Mesenchymal stem cell (in vitro differentiated cells and primary cell): Measurements from ENCODE around the gene MAP7D2.

Source experiments
- DNase-seq: peaks from one replicate; pipeline ENCODE4 v3.0.0-alpha.2; 2013
- H2AFZ ChIP-seq: one replicate; pipeline ENCODE4 v1.6.1; 2013; ENCODE audit warnings: low read depth, mild to moderate bottlenecking, control low read depth, inconsistent platforms, low read length, moderate library complexity
- H2AK5ac ChIP-seq: 2 replicates; pipeline ENCODE4 v1.6.1; 2013; ENCODE audit warnings: low read length, moderate library complexity, mild to moderate bottlenecking, inconsistent platforms; ENCODE audit not compliant: severe bottlenecking
- H2BK120ac ChIP-seq: one replicate; pipeline ENCODE4 v1.6.1; 2013; ENCODE audit warnings: low read depth, mild to moderate bottlenecking, inconsistent platforms, low read length, moderate library complexity
- H2BK12ac ChIP-seq, 2 experiments: one replicate each; pipeline ENCODE4 v1.6.1; 2013; ENCODE audit warnings: inconsistent platforms in 2 of 2, low read length in 2 of 2, mild to moderate bottlenecking in 2 of 2, moderate library complexity in 2 of 2, control low read depth in 1 of 2
- H2BK15ac ChIP-seq: one replicate; pipeline ENCODE4 v1.6.1; 2013; ENCODE audit warnings: mild to moderate bottlenecking, low read depth, inconsistent platforms; ENCODE audit not compliant: poor library complexity, severe bottlenecking
- H2BK5ac ChIP-seq: 2 replicates; pipeline ENCODE4 v1.6.1; 2013; ENCODE audit warnings: low read depth, mild to moderate bottlenecking, low read length, control low read depth, inconsistent platforms; ENCODE audit not compliant: poor library complexity, severe bottlenecking
- H3K14ac ChIP-seq, 2 experiments: one replicate each; pipeline ENCODE4 v1.6.1; 2013; ENCODE audit warnings: inconsistent platforms in 2 of 2, low read length in 2 of 2, control low read depth in 1 of 2, mild to moderate bottlenecking in 1 of 2, moderate library complexity in 1 of 2
- H3K18ac ChIP-seq, 2 experiments: one replicate each; pipeline ENCODE4 v1.6.1; 2013; ENCODE audit warnings: inconsistent platforms in 2 of 2, low read length in 2 of 2, control low read depth in 1 of 2, low read depth in 1 of 2, mild to moderate bottlenecking in 1 of 2
- H3K23ac ChIP-seq, 2 experiments: one replicate each; pipeline ENCODE4 v1.6.1; 2013; ENCODE audit warnings: inconsistent platforms in 2 of 2, low read length in 2 of 2, mild to moderate bottlenecking in 2 of 2, moderate library complexity in 2 of 2, control low read depth in 1 of 2
- H3K27ac ChIP-seq: 2 replicates; pipeline ENCODE4 v1.5.1; 2013; ENCODE audit warnings: mild to moderate bottlenecking, moderate library complexity, low read length, control low read depth, inconsistent platforms; ENCODE audit not compliant: poor library complexity, severe bottlenecking
- H3K27me3 ChIP-seq, 2 experiments: 2 replicates each; pipeline versions ENCODE4 v1.6.1 to v1.7.0; 2013; ENCODE audit warnings: low read length in 2 of 2, mild to moderate bottlenecking in 2 of 2, moderate library complexity in 2 of 2, control low read depth in 1 of 2, inconsistent platforms in 1 of 2; ENCODE audit not compliant: control insufficient read depth in 1 of 2, insufficient read depth in 1 of 2
- H3K36me3 ChIP-seq, 2 experiments: 2 replicates each; pipeline versions ENCODE4 v1.6.1 to v1.7.0; 2013; ENCODE audit warnings: low read length in 2 of 2, control low read depth in 1 of 2, inconsistent platforms in 1 of 2, low read depth in 1 of 2, mild to moderate bottlenecking in 1 of 2; ENCODE audit not compliant: insufficient read depth in 2 of 2, control insufficient read depth in 1 of 2
- H3K4ac ChIP-seq, 2 experiments: one replicate each; pipeline ENCODE4 v1.6.1; 2013; ENCODE audit warnings: inconsistent platforms in 2 of 2, low read length in 2 of 2, mild to moderate bottlenecking in 2 of 2, moderate library complexity in 2 of 2, control low read depth in 1 of 2, low read depth in 1 of 2
- H3K4me1 ChIP-seq: 2 replicates; pipeline ENCODE4 v1.6.1; 2013; ENCODE audit warnings: low read depth, low read length, control low read depth; ENCODE audit not compliant: control insufficient read depth, insufficient read depth
- H3K4me2 ChIP-seq: 2 replicates; pipeline ENCODE4 v1.6.1; 2013; ENCODE audit warnings: low read length, mild to moderate bottlenecking, inconsistent platforms; ENCODE audit not compliant: poor library complexity, severe bottlenecking
- H3K4me3 ChIP-seq, 2 experiments: 2 replicates each; pipeline versions ENCODE4 v1.5.1 to v1.7.0; 2013; ENCODE audit warnings: low read length in 2 of 2, mild to moderate bottlenecking in 2 of 2, control low read depth in 1 of 2, low read depth in 1 of 2; ENCODE audit not compliant: insufficient read depth in 1 of 2
- H3K79me1 ChIP-seq: replicated peaks from 2 replicates; pipeline ENCODE4 v1.6.1; 2013; ENCODE audit warnings: mild to moderate bottlenecking, control low read depth, low read length, inconsistent platforms; ENCODE audit not compliant: poor library complexity, severe bottlenecking
- H3K9ac ChIP-seq: 2 replicates; pipeline ENCODE4 v1.7.0; 2013; ENCODE audit warnings: mild to moderate bottlenecking, low read length, moderate library complexity
- H3K9me3 ChIP-seq: 2 replicates; pipeline ENCODE4 v1.7.0; 2013; ENCODE audit warnings: mild to moderate bottlenecking, low read length; ENCODE audit not compliant: control insufficient read depth
- H4K8ac ChIP-seq: one replicate; pipeline ENCODE4 v1.6.1; 2013; ENCODE audit warnings: inconsistent platforms, mild to moderate bottlenecking, low read length, moderate library complexity
- H4K91ac ChIP-seq: one replicate; pipeline ENCODE4 v1.6.1; 2013; ENCODE audit warnings: mild to moderate bottlenecking, low read length, inconsistent platforms
- WGBS: methylation state at CpG from one replicate; pipeline ENCODE4 v1.1.7; 2013; ENCODE audit warnings: mixed read lengths; 5-methylcytosine and 5-hydroxymethylcytosine counted together

MAP7D2 gene

GRCh38 chrX:20001588-20001987 is 115.1 kb downstream of the MAP7D2 start:
- no peak overlapping the region for H2AFZ ChIP-seq
- H3K27ac ChIP-seq: no peak overlapping the region
- H2BK5ac ChIP-seq: no peak overlapping the region
- no peak overlapping the region for H3K4me3 ChIP-seq
- no peaks in the 10 kb centered on the region for H3K79me1 ChIP-seq
- H3K9me3 ChIP-seq: no peaks in the 10 kb centered on the region
- H2AK5ac ChIP-seq: no peak overlapping the region
- no peaks in the 10 kb centered on the region for H3K36me3 ChIP-seq
- H2BK15ac ChIP-seq: no peak overlapping the region
- no peak overlapping the region for H3K23ac ChIP-seq
- H4K8ac ChIP-seq: no peak overlapping the region
- H3K4me1 ChIP-seq: no peaks in the 10 kb centered on the region
- H4K91ac ChIP-seq: no peak overlapping the region
- no peak overlapping the region for H2BK12ac ChIP-seq
- H3K18ac ChIP-seq: no peak overlapping the region
- WGBS: 68% methylated on average over 4 of the region's 4 CpGs
- H3K27me3 ChIP-seq: peaks cover 0 to 8% of the 10 kb centered on the region in 2 experiments
- H3K4me2 ChIP-seq: no peak overlapping the region
- no peak overlapping the region for H3K4ac ChIP-seq
- H3K9ac ChIP-seq: no peak overlapping the region
- no peak for DNase-seq
- H2BK120ac ChIP-seq: no peak overlapping the region
- no peak overlapping the region for H3K14ac ChIP-seq

- no peaks in the 10 kb centered on the region for H3K36me3 ChIP-seq
Measured at GRCh38 chrX:19991350-19991718, 125.4 kb downstream of the MAP7D2 start.

GRCh38 chrX:19990556-19991349 is 126.0 kb downstream of the MAP7D2 start, which contains the start of gene BCLAF3:
Gene BCLAF3, minus strand, starts transcription at chrX:19991061. Its CDS starts 20,797 bp downstream, at chrX:19970264.
- Histone ChIP-seq H2BK12ac (no peak within 1 kb of the TSS), H3K9ac (peak within 1 kb of the TSS; percentile 86), H2AFZ (peak within 1 kb of the TSS; percentile 77), H4K8ac (peak within 1 kb of the TSS; percentile 75), H2AK5ac (no peak within 1 kb of the TSS), H3K14ac (peak within 1 kb of the TSS in 1 of 2 experiments; percentile 57), H2BK5ac (no peak within 1 kb of the TSS), H3K36me3 (no peaks in the 10 kb centered on the region), H3K27me3 (peaks cover 0 to 2% of the 10 kb centered on the region in 2 experiments), H3K27ac (no peak within 1 kb of the TSS), H3K4me2 (peak within 1 kb of the TSS; percentile 63), H3K4ac (peak within 1 kb of the TSS in 1 of 2 experiments; percentile 37), H2BK120ac (peak within 1 kb of the TSS; percentile 61), H2BK15ac (no peak within 1 kb of the TSS), H3K4me3 (peak within 1 kb of the TSS; percentile 80 to 86), H4K91ac (peak within 1 kb of the TSS; percentile 39), H3K23ac (no peak within 1 kb of the TSS), H3K4me1 (no peaks in the 10 kb centered on the region), H3K9me3 (no peaks in the 10 kb centered on the region), H3K79me1 (no peaks in the 10 kb centered on the region), H3K18ac (peak within 1 kb of the TSS in 1 of 2 experiments; percentile 62)
- DNase-seq: peak; percentile 84
- under 1% methylated on average over 36 of the region's 103 CpGs for WGBS

More at GRCh38 chrX:19991350-19991718, 125.4 kb downstream of the MAP7D2 start:
- H2BK15ac ChIP-seq: no peak overlapping the region
- peak overlapping the region; percentile 77 for H2AFZ ChIP-seq
- H3K14ac ChIP-seq: no peak overlapping the region
- no peak overlapping the region for H2BK12ac ChIP-seq
- peak overlapping the region in 1 of 2 experiments; percentile 75 for H3K4me3 ChIP-seq
- H2BK5ac ChIP-seq: no peak overlapping the region
- H3K9ac ChIP-seq: peak overlapping the region; percentile 73
- no peak overlapping the region for H3K27ac ChIP-seq
- peak overlapping the region; percentile 58 for H3K4me2 ChIP-seq
- peak overlapping the region; percentile 15 for H4K91ac ChIP-seq
- no peaks in the 10 kb centered on the region for H3K4me1 ChIP-seq
- H2BK120ac ChIP-seq: no peak overlapping the region
- H2AK5ac ChIP-seq: no peak overlapping the region
- no peaks in the 10 kb centered on the region for H3K79me1 ChIP-seq
- H3K9me3 ChIP-seq: no peaks in the 10 kb centered on the region
- no peak for DNase-seq
- peak overlapping the region in 1 of 2 experiments; percentile 37 for H3K4ac ChIP-seq
- 68% methylated on average over 6 of the region's 6 CpGs for WGBS
- H3K18ac ChIP-seq: no peak overlapping the region
- peak overlapping the region; percentile 75 for H4K8ac ChIP-seq
- no peak overlapping the region for H3K23ac ChIP-seq
- H3K27me3 ChIP-seq: peaks cover 0 to 2% of the 10 kb centered on the region in 2 experiments

- Histone ChIP-seq H3K27me3 (peaks cover 0 to 2% of the 10 kb centered on the region in 2 experiments), H3K18ac (peak overlapping the region in 1 of 2 experiments; percentile 62), H2AK5ac (no peak overlapping the region), H2BK15ac (no peak overlapping the region), H3K9me3 (peaks cover 3% of the 10 kb centered on the region), H4K8ac (no peak overlapping the region), H3K4ac (no peak overlapping the region), H3K4me3 (peak overlapping the region; percentile 80 to 86), H3K9ac (peak overlapping the region; percentile 86), H3K23ac (no peak overlapping the region), H2AFZ (no peak overlapping the region), H3K36me3 (no peaks in the 10 kb centered on the region), H2BK12ac (no peak overlapping the region), H3K4me1 (peaks cover 1% of the 10 kb centered on the region), H3K27ac (no peak overlapping the region), H4K91ac (no peak overlapping the region), H2BK5ac (no peak overlapping the region), H3K14ac (no peak overlapping the region), H3K79me1 (no peaks in the 10 kb centered on the region), H3K4me2 (peak overlapping the region; percentile 63), H2BK120ac (no peak overlapping the region)
- peak; percentile 5 for DNase-seq
- 3% methylated on average over 17 of the region's 25 CpGs for WGBS
Measured at GRCh38 chrX:19990151-19990555, 126.6 kb downstream of the MAP7D2 start.
